NB4 (cell line): Measurements from ENCODE around the gene UQCR11.

Experiments
- CTCF ChIP-seq: IDR thresholded peaks from one replicate; pipeline ENCODE4 v1.5.1; 2012; ENCODE audit warnings: low read depth, low read length
- POLR2A ChIP-seq: IDR thresholded peaks from 2 replicates; pipeline ENCODE4 v1.6.1; 2011; ENCODE audit warnings: mild to moderate bottlenecking; ENCODE audit not compliant: insufficient read length; ENCODE audit errors: extremely low read depth

- no peak for TF ChIP-seq CTCF
- no peak for TF ChIP-seq POLR2A
Measured at GRCh38 chr19:1634242-1634937, 29.1 kb upstream of the UQCR11 start.
